Loucy (cell line): Measurements from ENCODE around the gene MT1A.

Source experiments
- H2AFZ ChIP-seq: fragments of 200-600 bp; sonication (generic); 2 replicates; pipeline ENCODE4 v1.6.0; 2016; ENCODE audit warnings: antibody characterized with exemption, mild to moderate bottlenecking, low read length, moderate library complexity
- H3F3A ChIP-seq: fragments of 200-600 bp; 2 replicates; pipeline ENCODE4 v1.6.0; 2016; ENCODE audit warnings: antibody characterized with exemption, low read depth, mild to moderate bottlenecking
- H3K27me3 ChIP-seq: fragments of 200-600 bp; sonication (generic); 2 replicates; pipeline ENCODE4 v1.6.1; 2014; ENCODE audit warnings: low read length, mild to moderate bottlenecking; ENCODE audit not compliant: insufficient read depth, poor library complexity, severe bottlenecking
- H3K36me3 ChIP-seq: fragments of 200-600 bp; sonication (generic); 2 replicates; pipeline ENCODE4 v1.6.1; 2016; ENCODE audit warnings: low read length; ENCODE audit not compliant: insufficient read depth
- H3K4me1 ChIP-seq: fragments of 200-600 bp; sonication (generic); 2 replicates; pipeline ENCODE4 v1.5.1; 2014; ENCODE audit warnings: low read length, mild to moderate bottlenecking; ENCODE audit not compliant: insufficient read depth, poor library complexity, severe bottlenecking
- H3K4me2 ChIP-seq: fragments of 200-600 bp; sonication (generic); 2 replicates; pipeline ENCODE4 v1.6.0; 2014; ENCODE audit warnings: antibody characterized with exemption, low read length, low read depth, mild to moderate bottlenecking; ENCODE audit not compliant: poor library complexity, severe bottlenecking
- H3K4me3 ChIP-seq: fragments of 200-600 bp; sonication (generic); 2 replicates; pipeline ENCODE4 v1.5.1; 2014; ENCODE audit warnings: low read length, mild to moderate bottlenecking, mixed read lengths; ENCODE audit not compliant: poor library complexity, severe bottlenecking
- H3K79me2 ChIP-seq: fragments of 200-600 bp; sonication (generic); 2 replicates; pipeline ENCODE4 v1.6.1; 2014; ENCODE audit warnings: low read length; ENCODE audit not compliant: insufficient read depth
- H3K9ac ChIP-seq: fragments of 200-600 bp; sonication (generic); 2 replicates; pipeline ENCODE4 v1.6.0; 2014; ENCODE audit warnings: mild to moderate bottlenecking, low read depth, low read length, moderate library complexity; ENCODE audit not compliant: poor library complexity, severe bottlenecking
- H3K9me2 ChIP-seq: fragments of 200-600 bp; sonication (generic); replicated peaks from 2 replicates; pipeline ENCODE4 v1.6.1; 2016; ENCODE audit warnings: low read depth, low read length, mixed read lengths
- H3K9me3 ChIP-seq: fragments of 200-600 bp; sonication (generic); 2 replicates; pipeline ENCODE4 v1.6.1; 2014; ENCODE audit warnings: mild to moderate bottlenecking, antibody characterized with exemption, low read length, low read depth; ENCODE audit not compliant: insufficient read depth
- H4K20me1 ChIP-seq: fragments of 200-600 bp; sonication (generic); 2 replicates; pipeline ENCODE4 v1.6.0; 2014; ENCODE audit warnings: antibody characterized with exemption, low read length, mild to moderate bottlenecking; ENCODE audit not compliant: insufficient read depth, poor library complexity, severe bottlenecking
- CTCF ChIP-seq: fragments of 200-600 bp; sonication (generic); conservative IDR thresholded peaks from 2 replicates; pipeline ENCODE4 v1.5.1; 2014; ENCODE audit warnings: mild to moderate bottlenecking, antibody characterized with exemption, low read length
- EZH2phosphoT487 ChIP-seq: fragments of 200-600 bp; IDR thresholded peaks from 2 replicates; pipeline ENCODE4 v1.6.1; 2018; ENCODE audit warnings: antibody characterized with exemption, mild to moderate bottlenecking, moderate library complexity, borderline replicate concordance

MT1A gene

GRCh38 chr16:56640076-56640475, 1.6 kb downstream of the MT1A start:
- Histone ChIP-seq H3K36me3 (no peaks in the 10 kb centered on the region), H3K79me2 (no peaks in the 10 kb centered on the region), H3K4me2 (no peak overlapping the region), H3K9me2 (no peaks in the 10 kb centered on the region), H3K9me3 (no peaks in the 10 kb centered on the region), H3K4me1 (no peaks in the 10 kb centered on the region), H3K4me3 (no peak overlapping the region), H3F3A (no peaks in the 10 kb centered on the region), H3K27me3 (no peaks in the 10 kb centered on the region), H4K20me1 (no peaks in the 10 kb centered on the region), H2AFZ (no peak overlapping the region), H3K9ac (no peak overlapping the region)
- TF ChIP-seq CTCF = no peak
- no peak for TF ChIP-seq EZH2phosphoT487

- Histone ChIP-seq H4K20me1 (no peaks in the 10 kb centered on the region), H3K27me3 (no peaks in the 10 kb centered on the region), H3F3A (no peaks in the 10 kb centered on the region), H3K9ac (no peak overlapping the region), H3K4me2 (no peak overlapping the region), H3K4me3 (no peak overlapping the region), H3K4me1 (no peaks in the 10 kb centered on the region), H3K36me3 (no peaks in the 10 kb centered on the region), H3K79me2 (no peaks in the 10 kb centered on the region), H3K9me3 (no peaks in the 10 kb centered on the region), H3K9me2 (no peaks in the 10 kb centered on the region), H2AFZ (no peak overlapping the region)
- TF ChIP-seq CTCF = no peak
- no peak for TF ChIP-seq EZH2phosphoT487
These were observed 2.7 kb downstream of the MT1A start for GRCh38 chr16:56641166-56641565.

- Histone ChIP-seq H3K4me3 (no peak overlapping the region), H3F3A (no peaks in the 10 kb centered on the region), H3K4me1 (no peaks in the 10 kb centered on the region), H3K79me2 (no peaks in the 10 kb centered on the region), H3K36me3 (no peaks in the 10 kb centered on the region), H3K9ac (no peak overlapping the region), H3K9me2 (no peaks in the 10 kb centered on the region), H3K27me3 (no peaks in the 10 kb centered on the region), H2AFZ (no peak overlapping the region), H3K9me3 (no peaks in the 10 kb centered on the region), H3K4me2 (no peak overlapping the region), H4K20me1 (no peaks in the 10 kb centered on the region)
- TF ChIP-seq CTCF (peak; percentile 12; the same call in 1 of the 2 replicates), EZH2phosphoT487 (no peak)
These were observed 4.8 kb downstream of the MT1A start for GRCh38 chr16:56643080-56643778.
